Hematopoietic multipotent progenitor cell treated with erythropoietin and hydrocortisone succinate and interleukin-3 and kit ligand, for 6 days (in vitro differentiated cells): Measurements from ENCODE around the gene LMF1.
"Not testable (repeated sequence)": the region's sequence is repeated elsewhere in the genome, so short reads cannot be mapped to it uniquely, and the experiment has no call there.

Source experiments
- DNase-seq: peaks from one replicate; pipeline ENCODE4 v3.0.0-alpha.2; 2015

The LMF1 gene

GRCh38 chr16:822174-822908, 148.4 kb downstream of the LMF1 start:
- DNase-seq: no peak

GRCh38 chr16:821751-822150, 149.0 kb downstream of the LMF1 start:
- DNase-seq: no peak

GRCh38 chr16:820748-821147, 150.0 kb downstream of the LMF1 start:
- no peak for DNase-seq

GRCh38 chr16:820044-820408, 150.8 kb downstream of the LMF1 start:
- DNase-seq: not testable (repeated sequence)

GRCh38 chr16:819336-820043, 151.3 kb downstream of the LMF1 start:
- DNase-seq: no peak

- no peak for DNase-seq
Measured at GRCh38 chr16:818592-818991, 152.2 kb downstream of the LMF1 start.

- DNase-seq: no peak
Measured at GRCh38 chr16:818132-818531, 152.7 kb downstream of the LMF1 start.

GRCh38 chr16:817001-817906, 153.5 kb downstream of the LMF1 start:
- DNase-seq: no peak

GRCh38 chr16:815861-816260, 154.9 kb downstream of the LMF1 start:
- no peak for DNase-seq

GRCh38 chr16:814974-815373, 155.8 kb downstream of the LMF1 start:
- no peak for DNase-seq

- no peak for DNase-seq
Measured at GRCh38 chr16:813916-814412, 156.8 kb downstream of the LMF1 start.

- peak; percentile 60 for DNase-seq
Measured at GRCh38 chr16:813204-813915, 157.4 kb downstream of the LMF1 start.

GRCh38 chr16:808085-808386, 162.7 kb downstream of the LMF1 start:
- no peak for DNase-seq

- peak; percentile 95 for DNase-seq
Measured at GRCh38 chr16:807347-808084, 163.3 kb downstream of the LMF1 start.

- no peak for DNase-seq
Measured at GRCh38 chr16:805474-805873, 165.3 kb downstream of the LMF1 start.

GRCh38 chr16:804193-805048, 166.4 kb downstream of the LMF1 start:
- DNase-seq: no peak

GRCh38 chr16:803754-804080, 167.1 kb downstream of the LMF1 start:
- no peak for DNase-seq
